ENCODE data around the gene PPP1R13B.

Gene PPP1R13B

GRCh38 chr14:103879570-103880347, 32.4 kb upstream of the PPP1R13B start:
- DNase-seq = no peak

DNA sequence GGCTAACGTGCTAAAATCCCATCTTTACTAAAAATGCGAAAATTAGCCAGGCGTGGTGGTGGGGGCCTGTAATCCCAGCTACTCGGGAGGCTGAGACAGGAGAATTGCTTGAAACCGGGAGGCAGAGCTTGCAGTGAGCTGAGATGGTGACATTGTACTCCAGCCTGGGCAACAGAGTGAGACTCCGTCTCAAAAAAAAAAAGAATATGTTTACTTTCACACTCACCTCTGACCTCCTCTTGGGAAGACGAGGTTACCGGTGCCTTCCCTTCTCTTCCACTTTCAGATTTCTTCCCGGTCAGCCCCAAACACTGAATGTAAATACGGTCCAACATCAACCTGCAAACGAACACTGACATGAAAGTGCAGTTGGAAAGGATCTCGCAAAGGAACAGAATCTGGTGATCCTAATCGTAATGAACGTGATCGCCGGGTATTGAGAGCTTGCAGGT, 31.8 kb upstream of the PPP1R13B start:
- DNase-seq = no peak

DNA sequence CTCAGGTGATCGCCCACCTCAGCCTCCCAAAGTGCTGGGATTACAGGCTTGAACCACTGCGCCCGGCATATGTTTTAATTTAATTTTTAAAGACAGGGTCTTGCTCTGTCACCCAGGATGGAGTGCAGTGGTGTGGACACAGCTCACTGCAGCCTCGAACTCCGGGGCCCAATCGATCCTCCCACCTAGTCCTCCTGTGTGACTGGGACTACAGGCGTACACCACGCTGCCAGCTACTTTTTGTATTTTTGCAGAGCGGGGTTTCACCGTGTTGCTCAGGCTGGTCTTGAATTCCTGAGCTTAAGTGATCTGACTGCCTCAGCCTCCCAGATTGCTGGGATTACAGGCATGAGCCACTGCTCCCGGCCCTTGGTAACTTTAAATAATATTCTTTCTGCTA, 30.8 kb upstream of the PPP1R13B start:
- no peak for DNase-seq

GRCh38 chr14:103875010-103875409, 27.6 kb upstream of the PPP1R13B start:
- DNase-seq = no peak

- no peak for DNase-seq
Observed at GRCh38 chr14:103872481-103873113, 25.2 kb upstream of the PPP1R13B start.

GRCh38 chr14:103871596-103872480, 24.5 kb upstream of the PPP1R13B start:
- no peak for DNase-seq

DNA sequence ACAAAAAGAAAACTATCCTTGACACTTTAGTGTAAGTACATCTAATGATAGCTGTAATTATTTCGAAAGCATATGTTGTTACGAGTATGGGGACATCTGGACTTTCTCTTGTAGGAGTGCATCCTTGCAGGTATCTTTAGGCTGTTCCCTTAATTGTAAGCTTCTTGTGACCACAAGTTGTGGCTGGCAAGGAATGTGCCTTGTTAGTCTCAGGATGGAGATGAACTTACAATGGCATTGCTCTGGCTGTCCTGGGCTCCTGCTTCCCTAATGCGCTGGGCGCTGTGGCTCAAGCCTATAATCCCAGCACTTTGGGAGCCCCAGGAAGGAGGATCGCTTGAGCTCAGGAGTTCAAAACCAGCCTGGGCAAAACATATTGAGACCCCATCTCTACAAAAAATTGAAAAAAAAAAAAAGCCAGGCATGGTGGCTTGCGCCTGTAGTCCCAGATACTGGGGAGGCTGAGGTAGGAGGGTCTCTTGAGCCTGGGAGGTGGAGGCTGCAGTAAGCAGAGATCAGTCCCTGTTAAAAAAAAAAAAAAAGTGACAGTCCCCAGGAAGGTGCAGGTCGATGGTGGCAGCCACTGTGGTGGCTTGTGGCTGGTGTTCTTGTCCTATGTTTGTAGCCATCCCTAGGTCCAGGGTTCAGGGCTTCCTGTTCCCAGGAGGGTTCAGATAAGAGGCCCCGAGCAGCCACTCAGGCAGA, 23.7 kb upstream of the PPP1R13B start:
- DNase-seq = no peak

GRCh38 chr14:103870144-103870876, 22.9 kb upstream of the PPP1R13B start:
- DNase-seq = no peak

GRCh38 chr14:103869406-103870143, 22.2 kb upstream of the PPP1R13B start:
- DNase-seq = no peak

DNA sequence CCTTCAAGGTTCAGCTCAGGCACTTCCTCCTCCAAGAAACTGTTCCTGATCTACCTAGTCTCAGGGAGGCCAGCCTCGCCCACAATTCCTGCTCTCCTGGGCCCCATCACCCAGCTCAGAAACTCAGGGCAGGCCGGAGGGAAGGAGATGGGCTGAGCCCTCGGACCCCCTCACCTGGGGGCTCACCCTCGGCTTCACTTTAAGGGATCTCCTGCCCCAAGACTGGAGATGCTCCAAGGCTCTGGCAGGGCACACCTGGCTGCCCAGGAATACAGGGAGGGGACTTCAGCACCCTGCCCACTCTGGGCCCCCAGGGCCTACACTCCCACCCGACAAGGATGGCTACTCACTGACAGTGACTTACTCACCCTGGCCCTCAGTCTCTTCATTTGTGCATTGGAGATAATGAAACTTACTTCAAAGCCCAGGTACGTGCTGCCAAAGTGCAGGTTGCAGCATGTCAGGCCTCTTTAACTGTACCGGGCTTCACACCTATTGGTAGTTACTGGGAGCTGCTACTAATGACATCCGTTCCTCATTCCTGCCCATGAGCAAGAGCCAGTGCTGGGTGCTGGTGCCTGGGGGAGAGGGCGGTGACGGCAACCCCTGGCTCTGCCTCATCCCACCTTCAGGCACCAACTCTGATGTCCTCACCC, 21.0 kb upstream of the PPP1R13B start:
- DNase-seq = no peak

- DNase-seq = peak; percentile 80
Observed at GRCh38 chr14:103867523-103867953, 20.2 kb upstream of the PPP1R13B start.

- DNase-seq = no peak
Observed at GRCh38 chr14:103867020-103867419, 19.6 kb upstream of the PPP1R13B start.

DNA sequence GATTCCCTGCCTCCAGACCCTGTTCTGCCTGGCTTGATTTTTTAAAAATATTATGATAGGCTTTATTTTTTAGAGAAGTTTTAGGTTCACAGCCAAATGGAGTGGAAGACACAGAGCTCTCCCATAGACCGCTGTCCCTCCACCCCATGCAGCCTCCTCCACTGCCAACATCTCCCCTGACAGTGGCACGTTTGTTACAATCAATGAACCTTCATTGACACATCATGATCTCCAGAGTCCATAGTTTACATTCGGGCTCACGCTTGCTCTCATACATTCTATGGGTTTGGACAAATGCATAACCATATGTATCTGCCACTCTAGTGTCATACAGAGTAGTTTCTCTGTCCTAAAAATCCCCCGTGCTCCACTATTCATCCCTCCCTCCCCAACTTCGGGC, 15.9 kb upstream of the PPP1R13B start:
- DNase-seq = no peak

- no peak for DNase-seq
Observed at GRCh38 chr14:103862393-103862782, 15.0 kb upstream of the PPP1R13B start.

DNA sequence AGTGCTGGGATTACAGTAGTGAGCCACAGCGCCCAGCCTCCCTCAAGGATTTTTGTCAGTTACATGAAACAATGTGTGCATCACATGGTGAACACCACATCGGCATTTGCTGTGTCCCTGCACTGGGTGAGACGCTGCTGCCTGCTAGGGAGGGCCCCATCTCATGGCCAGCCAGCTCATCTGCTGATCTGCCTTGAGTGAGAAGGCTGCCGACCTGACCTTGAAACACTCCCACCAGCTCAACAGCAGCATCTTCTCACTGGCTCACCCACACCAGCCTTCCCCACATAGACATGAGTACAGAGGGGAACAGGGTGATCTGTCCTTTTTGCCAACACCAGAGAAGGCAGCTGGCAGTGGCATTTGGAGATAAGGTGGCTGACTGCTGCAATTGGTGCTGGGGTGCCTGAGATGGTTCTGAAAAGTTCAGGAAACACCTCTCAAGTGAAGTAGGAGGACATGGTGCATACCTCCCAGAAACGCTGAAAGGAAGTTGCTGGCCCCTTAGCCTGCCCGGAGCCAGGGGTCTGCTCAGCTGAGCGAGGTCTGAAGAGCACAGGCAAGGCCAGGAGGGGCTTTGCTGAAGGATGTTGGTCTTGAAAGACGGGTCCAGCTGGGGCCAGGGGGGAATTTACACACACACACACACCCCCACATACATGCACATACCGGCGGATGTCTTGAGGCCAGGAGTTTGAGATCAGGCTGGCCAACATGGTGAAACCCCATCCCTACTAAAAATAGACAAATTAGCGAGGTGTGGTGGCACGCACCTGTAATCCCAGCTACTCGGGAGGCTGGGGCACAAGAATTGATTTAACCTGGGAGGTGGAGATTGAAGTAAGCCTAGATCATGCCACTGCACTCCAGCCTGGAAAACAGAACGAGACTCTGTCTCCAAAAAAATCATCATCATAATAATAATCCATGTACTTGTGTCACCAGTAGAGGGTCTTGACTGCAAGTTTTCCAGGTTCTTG, 14.3 kb upstream of the PPP1R13B start:
- DNase-seq = no peak

DNA sequence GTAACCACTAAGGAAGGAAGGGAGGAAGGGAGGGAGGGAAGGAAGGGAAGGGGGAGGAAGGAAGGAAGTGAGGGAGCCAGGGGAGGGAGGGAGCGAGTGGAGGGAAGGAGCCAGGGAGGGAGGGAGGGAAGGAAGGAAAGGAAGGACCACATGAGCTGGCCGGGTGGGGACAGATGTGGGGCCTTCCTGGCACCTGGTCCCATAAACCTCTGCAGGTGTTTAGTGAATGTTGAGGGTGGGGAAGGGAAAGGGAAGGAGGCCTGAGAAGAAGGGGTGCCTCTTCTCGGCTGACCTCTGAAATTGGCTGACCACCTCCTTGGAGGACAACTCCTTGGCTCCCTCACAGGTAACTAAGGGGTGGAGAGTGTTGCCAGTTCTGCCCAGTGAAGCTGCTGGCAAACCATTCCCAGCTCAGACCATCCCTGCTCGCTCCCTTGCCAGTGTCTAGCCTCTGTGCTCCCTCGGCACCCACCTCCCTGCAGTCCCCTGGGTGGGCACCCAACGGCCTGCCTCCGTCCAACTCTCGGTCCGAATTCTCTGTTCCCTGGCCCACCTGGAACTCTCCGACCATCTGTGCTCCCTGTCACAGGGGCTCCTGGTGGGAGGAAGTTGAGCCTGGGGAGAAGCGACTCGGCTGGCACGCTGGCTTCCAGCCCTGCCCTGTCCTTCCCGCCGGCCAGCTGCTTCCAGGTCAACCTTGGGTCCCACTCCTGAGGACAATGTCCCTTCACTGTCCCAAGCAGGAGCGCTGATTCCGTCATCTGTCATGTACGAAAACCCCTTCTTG, 12.2 kb upstream of the PPP1R13B start:
- no peak for DNase-seq

DNA sequence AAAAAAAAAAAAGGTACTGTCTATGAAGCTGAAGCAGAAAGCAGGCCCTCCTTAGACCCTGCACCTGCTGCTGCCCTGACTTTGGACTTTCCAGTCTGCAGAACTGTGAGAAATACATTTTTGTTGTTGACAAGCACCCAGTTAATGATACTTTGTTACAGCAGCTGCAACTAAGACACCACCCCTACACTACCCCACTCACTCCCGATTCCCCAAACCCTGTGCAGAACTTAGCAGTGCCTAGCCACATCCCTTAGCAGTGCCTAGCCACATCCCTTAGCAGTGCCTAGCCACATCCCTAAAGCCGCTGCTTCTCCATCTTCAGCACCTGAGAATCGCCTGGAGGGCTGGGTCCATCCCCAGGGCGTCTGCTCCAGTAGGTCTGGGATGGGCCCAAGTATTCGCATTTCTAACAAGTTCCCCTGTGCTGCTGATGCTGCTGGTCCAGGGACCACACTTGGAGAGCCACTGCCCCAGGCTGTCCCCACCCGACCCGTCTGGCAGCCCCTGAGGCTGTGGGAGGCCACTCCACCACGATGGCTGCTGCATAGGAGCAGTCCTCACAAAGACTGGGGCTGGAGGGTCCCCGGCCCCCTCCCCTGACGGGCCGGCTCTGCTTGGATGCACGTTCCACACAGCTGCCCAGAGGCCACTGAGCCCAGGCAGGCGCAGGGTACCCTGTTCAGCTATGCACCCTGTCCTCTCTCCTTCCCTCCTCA, 10.8 kb upstream of the PPP1R13B start:
- no peak for DNase-seq

- no peak for DNase-seq
Observed at GRCh38 chr14:103857256-103857655, 9.9 kb upstream of the PPP1R13B start.

All from NCI-H226 (cell line).